IMR-90 (cell line): ENCODE data around the gene KATNAL2. TPM values are rescaled to one million over a fixed set of nuclear protein-coding genes. Genes with fewer than 3 reads are reported as not detected.
"Not testable (repeated sequence)": the region's sequence is repeated elsewhere in the genome, so short reads cannot be mapped to it uniquely, and the experiment has no call there.

ENCODE experiments used
- ATAC-seq: fragments of 200-7000 bp; cut with Tn5 transposase; 2 replicates; pipeline ENCODE4 v1.9.1; 2020; ENCODE audit warnings: low read depth, mild to moderate bottlenecking, moderate library complexity
- BruUV-seq: library from RNA; stranded (reverse); fragments of 400-500 nt; replicated peaks from 2 replicates; lab custom pipeline; 2021; lab: Mats Ljungman, UMichigan
- CTCF ChIA-PET: fragments of 300-600 bp; formaldehyde crosslinking; extraction: SDS; loops from one replicate; lab custom pipeline; 2021; ENCODE audit warnings: antibody characterized with exemption; lab: Yijun Ruan, JAX
- POLR2A ChIA-PET: fragments of 300-600 bp; sonication (Branson Sonifier 250); formaldehyde crosslinking; loops from one replicate; lab custom pipeline; 2022; ENCODE audit warnings: antibody characterized with exemption; ENCODE audit not compliant: unreplicated experiment; lab: Charles Lee
- DNase-seq: peaks from one replicate; pipeline ENCODE4 v3.0.0; 2013
- H2AFZ ChIP-seq: replicated peaks from 2 replicates; pipeline ENCODE3; 2013; ENCODE audit warnings: low read length, mild to moderate bottlenecking; ENCODE audit not compliant: poor library complexity
- H2AK5ac ChIP-seq: 2 replicates; pipeline ENCODE4 v1.6.1; 2013; ENCODE audit warnings: low read depth, low read length, inconsistent platforms
- H2AK9ac ChIP-seq: replicated peaks from 2 replicates; pipeline ENCODE3; 2013; ENCODE audit warnings: mild to moderate bottlenecking, low read depth, low read length, moderate library complexity; ENCODE audit not compliant: poor library complexity
- H2BK120ac ChIP-seq: 2 replicates; pipeline ENCODE4 v1.6.1; 2013; ENCODE audit warnings: low read depth, low read length, inconsistent platforms
- H2BK15ac ChIP-seq: 3 replicates; pipeline ENCODE4 v1.6.1; 2013; ENCODE audit warnings: low read depth, low read length, inconsistent platforms
- H2BK20ac ChIP-seq: 2 replicates; pipeline ENCODE4 v1.6.1; 2013; ENCODE audit warnings: low read depth, mild to moderate bottlenecking, inconsistent platforms, low read length, moderate library complexity
- H2BK5ac ChIP-seq: 2 replicates; pipeline ENCODE4 v1.6.1; 2013; ENCODE audit warnings: mild to moderate bottlenecking, low read depth, low read length, inconsistent platforms; ENCODE audit not compliant: poor library complexity, severe bottlenecking
- H3K14ac ChIP-seq: replicated peaks from 2 replicates; pipeline ENCODE4 v1.6.1; 2013; ENCODE audit warnings: low read depth, low read length, inconsistent platforms
- H3K18ac ChIP-seq: 2 replicates; pipeline ENCODE4 v1.6.1; 2013; ENCODE audit warnings: low read depth, low read length, control low read depth
- H3K23ac ChIP-seq: 2 replicates; pipeline ENCODE4 v1.6.1; 2013; ENCODE audit warnings: low read depth, low read length, inconsistent platforms
- H3K27ac ChIP-seq: 2 replicates; pipeline ENCODE4 v1.5.1; 2013; ENCODE audit warnings: mild to moderate bottlenecking, control low read depth, low read length; ENCODE audit not compliant: insufficient read depth
- H3K27me3 ChIP-seq: 2 replicates; pipeline ENCODE4 v1.6.1; 2013; ENCODE audit warnings: low read length; ENCODE audit not compliant: control insufficient read depth, insufficient read depth
- H3K36me3 ChIP-seq: 2 replicates; pipeline ENCODE4 v1.6.1; 2013; ENCODE audit warnings: low read length, mixed read lengths; ENCODE audit not compliant: control insufficient read depth, insufficient read depth
- H3K4ac ChIP-seq: 2 replicates; pipeline ENCODE4 v1.6.1; 2013; ENCODE audit warnings: low read depth, low read length, inconsistent platforms
- H3K4me1 ChIP-seq: 2 replicates; pipeline ENCODE4 v1.6.1; 2013; ENCODE audit warnings: low read length, mixed read lengths; ENCODE audit not compliant: control insufficient read depth, insufficient read depth
- H3K4me2 ChIP-seq: 2 replicates; pipeline ENCODE4 v1.6.1; 2013; ENCODE audit warnings: low read depth, mild to moderate bottlenecking, control low read depth, low read length, moderate library complexity
- H3K4me3 ChIP-seq: 2 replicates; pipeline ENCODE4 v1.5.1; 2013; ENCODE audit warnings: low read depth, mild to moderate bottlenecking, control low read depth, low read length, moderate library complexity; ENCODE audit not compliant: insufficient read depth
- H3K56ac ChIP-seq: 2 replicates; pipeline ENCODE4 v1.6.1; 2013; ENCODE audit warnings: low read length, inconsistent platforms; ENCODE audit not compliant: insufficient read depth; ENCODE audit errors: extremely low read depth
- H3K79me1 ChIP-seq, 2 experiments: 2 replicates each; pipeline ENCODE4 v1.6.1; 2013; ENCODE audit warnings: low read length in 2 of 2, inconsistent platforms in 1 of 2, low read depth in 1 of 2
- H3K9ac ChIP-seq: 2 replicates; pipeline ENCODE4 v1.6.1; 2013; ENCODE audit warnings: low read depth, low read length, control low read depth
- H3K9me1 ChIP-seq: 2 replicates; pipeline ENCODE4 v1.6.1; 2013; ENCODE audit warnings: low read length, inconsistent platforms; ENCODE audit not compliant: insufficient read depth
- H3K9me3 ChIP-seq: 2 replicates; pipeline ENCODE4 v1.6.1; 2013; ENCODE audit warnings: low read length; ENCODE audit not compliant: control insufficient read depth, insufficient read depth
- H4K20me1 ChIP-seq: 2 replicates; pipeline ENCODE4 v1.6.1; 2013; ENCODE audit warnings: low read length, inconsistent platforms; ENCODE audit not compliant: insufficient read depth
- H4K5ac ChIP-seq: 2 replicates; pipeline ENCODE4 v1.6.1; 2013; ENCODE audit warnings: mild to moderate bottlenecking, low read depth, low read length, control low read depth
- H4K8ac ChIP-seq, 2 experiments: 2 replicates each; pipeline ENCODE4 v1.6.1; 2013; ENCODE audit warnings: low read depth in 2 of 2, low read length in 2 of 2, control low read depth in 1 of 2, inconsistent platforms in 1 of 2
- H4K91ac ChIP-seq: 2 replicates; pipeline ENCODE4 v1.6.1; 2013; ENCODE audit warnings: low read depth, low read length, inconsistent platforms; ENCODE audit not compliant: insufficient read depth
- WGBS, 2 experiments: methylation state at CpG; one replicate each; pipeline versions ENCODE4 v1.1.5 to v1.1.7; 2013; ENCODE audit warnings: missing lambda C conversion rate in 2 of 2; ENCODE audit not compliant: insufficient read length in 1 of 2; ENCODE audit errors: extremely low coverage in 2 of 2; 5-methylcytosine and 5-hydroxymethylcytosine counted together
- dilution Hi-C: fragments of 300-500 bp; cut with HindIII; formaldehyde crosslinking; loops from one replicate; pipeline ENCODE4 v1.14.3; 2018; ENCODE audit warnings: low sequenced_read_pairs; ENCODE audit not compliant: unreplicated experiment
- in situ Hi-C: fragments of 300-500 bp; cut with MboI; formaldehyde crosslinking; loops from 3 replicates; pipeline ENCODE4 v1.14.3; 2019; ENCODE audit warnings: low sequenced_read_pairs, inconsistent platforms, mixed read lengths
- intact Hi-C: fragments of 100-400 bp; cut with micrococcal nuclease; formaldehyde crosslinking; loops from 2 replicates; pipeline ENCODE4 v1.10.0; 2022
- polyA plus RNA-seq, 3 experiments: library from polyadenylated mRNA; depleted of rRNA; stranded (reverse); fragments of >200 nt; gene quantifications; 2 replicates each; pipeline ENCODE4 v1.2.3, GENCODE V29; 2012; ENCODE audit warnings: low replicate concordance in 1 of 3
- total RNA-seq: library from RNA; depleted of rRNA; stranded (reverse); fragments of >200 nt; gene quantifications from 2 replicates; pipeline ENCODE4 v1.2.3, GENCODE V29; 2012

The KATNAL2 gene
- total and polyA plus RNA-seq, 2 of the 4 experiments (the other 2 are of a cell fraction), result 0.90 to 2.3 TPM

- ATAC-seq, H3K4me3 ChIP-seq, CTCF ChIA-PET, H2BK120ac ChIP-seq, H3K27ac ChIP-seq, DNase-seq, H2AFZ ChIP-seq, H2AK9ac ChIP-seq, H4K91ac ChIP-seq, H3K4me2 ChIP-seq, H3K14ac ChIP-seq, H3K18ac ChIP-seq, H3K9ac ChIP-seq, H2BK15ac ChIP-seq, H3K79me1 ChIP-seq, H2BK5ac ChIP-seq, H3K4ac ChIP-seq, H2BK20ac ChIP-seq, H3K4me1 ChIP-seq, H4K20me1 ChIP-seq, dilution Hi-C loops, H3K56ac ChIP-seq, in situ Hi-C loops, H4K5ac ChIP-seq, H4K8ac ChIP-seq, H3K23ac ChIP-seq, intact Hi-C loops, H2AK5ac ChIP-seq, H3K36me3 ChIP-seq, H3K27me3 ChIP-seq, BruUV-seq, POLR2A ChIA-PET, H3K9me1 ChIP-seq: not testable (repeated sequence)
- no CpG with 5 or more reads among the region's 12 CpGs for WGBS, 2 experiments
- peaks cover 13% of the 10 kb centered on the region for H3K9me3 ChIP-seq
Observed at GRCh38 chr18:47030887-47031286, 113.5 kb downstream of the KATNAL2 start.
